ENCODE data around the gene SLC13A2. TPM values are rescaled to one million over a fixed set of nuclear protein-coding genes. Genes with fewer than 3 reads are reported as not detected.

Gene SLC13A2
- total RNA-seq, 4 donors from 2014 or later = 0.34 TPM; not detected in 3

- intact Hi-C loops (cut with DNase I; ENCODE audit: low total_unique reads) (no loop called here), in situ Hi-C loops (cut with MboI; ENCODE audit: low sequenced_read_pairs in 4 of 4) (loop anchor here in 1 of 4 donors (25.0 kb wide), 1 partner anchor 91 kb away; the partner anchor contains the start of gene SLC46A1)
- TF ChIP-seq CTCF (IDR thresholded peaks at IDR 0.05 in 4 of 5, conservative IDR thresholded peaks at IDR 0.05 in 1 of 5) = no peak
- TF ChIP-seq POLR2A (IDR thresholded peaks at IDR 0.05) = no peak
- ATAC-seq = no peak
- Histone ChIP-seq H3K4me1 (no peaks in the 10 kb centered on the region), H3K36me3 (no peaks in the 10 kb centered on the region), H3K9me3 (no peaks in the 10 kb centered on the region), H3K27ac (no peak overlapping the region), H3K27me3 (peaks cover 4 to 12% (median 5%) of the 10 kb centered on the region in 3 donors), H3K4me3 (no peak overlapping the region)
- no peak for DNase-seq
These were observed 30.0 kb downstream of the SLC13A2 start for GRCh38 chr17:28503420-28503819.

GRCh38 chr17:28505986-28506665, 32.7 kb downstream of the SLC13A2 start, which contains the start of gene FOXN1:
FOXN1 (plus strand) TSS chr17:28506348; CDS start chr17:28523970, 17,622 bp downstream.
- Histone ChIP-seq H3K36me3 (no peaks in the 10 kb centered on the region), H3K4me3 (no peak within 1 kb of the TSS), H3K4me1 (no peaks in the 10 kb centered on the region), H3K27ac (no peak within 1 kb of the TSS), H3K9me3 (no peaks in the 10 kb centered on the region), H3K27me3 (peaks cover 11 to 28% (median 14%) of the 10 kb centered on the region in 3 donors)
- DNase-seq = no peak
- in situ Hi-C loops (cut with MboI; ENCODE audit: low sequenced_read_pairs in 4 of 4) (loop anchor here in 1 of 4 donors (25.0 kb wide), 1 partner anchor 94 kb away; the partner anchor contains the start of gene SLC46A1), intact Hi-C loops (cut with DNase I; ENCODE audit: low total_unique reads) (no loop called here)
- ATAC-seq = no peak
- no peak for TF ChIP-seq POLR2A (IDR thresholded peaks at IDR 0.05)
- TF ChIP-seq CTCF (IDR thresholded peaks at IDR 0.05 in 4 of 5, conservative IDR thresholded peaks at IDR 0.05 in 1 of 5) = no peak

- intact Hi-C loops (cut with DNase I; ENCODE audit: low total_unique reads) (no loop called here), in situ Hi-C loops (cut with MboI; ENCODE audit: low sequenced_read_pairs in 4 of 4) (loop anchor here in 1 of 4 donors (25.0 kb wide), 1 partner anchor 95 kb away; the partner anchor contains the start of gene SLC46A1)
- Histone ChIP-seq H3K36me3 (no peaks in the 10 kb centered on the region), H3K27me3 (peaks cover 11 to 32% (median 20%) of the 10 kb centered on the region in 3 donors), H3K4me3 (no peak overlapping the region), H3K4me1 (no peaks in the 10 kb centered on the region), H3K27ac (no peak overlapping the region), H3K9me3 (no peaks in the 10 kb centered on the region)
- no peak for ATAC-seq
- no peak for TF ChIP-seq CTCF (IDR thresholded peaks at IDR 0.05 in 4 of 5, conservative IDR thresholded peaks at IDR 0.05 in 1 of 5)
- no peak for TF ChIP-seq POLR2A (IDR thresholded peaks at IDR 0.05)
- DNase-seq = no peak
These were observed 33.5 kb downstream of the SLC13A2 start for GRCh38 chr17:28506763-28507487.

GRCh38 chr17:28507567-28508203, 34.2 kb downstream of the SLC13A2 start:
- no peak for TF ChIP-seq CTCF (IDR thresholded peaks at IDR 0.05 in 4 of 5, conservative IDR thresholded peaks at IDR 0.05 in 1 of 5)
- no peak for TF ChIP-seq POLR2A (IDR thresholded peaks at IDR 0.05)
- ATAC-seq (no peak), DNase-seq (no peak)
- no peak overlapping the region for H3K4me3 ChIP-seq
- no peaks in the 10 kb centered on the region for H3K4me1 ChIP-seq
- no peaks in the 10 kb centered on the region for H3K9me3 ChIP-seq
- intact Hi-C loops (cut with DNase I; ENCODE audit: low total_unique reads) = no loop called here
- H3K36me3 ChIP-seq = no peaks in the 10 kb centered on the region
- in situ Hi-C loops (cut with MboI; ENCODE audit: low sequenced_read_pairs in 4 of 4) = loop anchor here in 1 of 4 donors (25.0 kb wide), 1 partner anchor 95 kb away; the partner anchor contains the start of gene SLC46A1
- peaks cover 11 to 39% (median 27%) of the 10 kb centered on the region in 3 donors for H3K27me3 ChIP-seq
- H3K27ac ChIP-seq = no peak overlapping the region

Data from gastrocnemius medialis (tissue), 4 donors.